Bronchus fibroblast of lung (primary cell): ENCODE measurements around the gene SLC35F6. TPM values are rescaled to one million over a fixed set of nuclear protein-coding genes. Genes with fewer than 3 reads are reported as not detected.

ENCODE experiments used
- total RNA-seq: library from RNA; depleted of rRNA; stranded (reverse); fragments of >200 nt; gene quantifications from 2 replicates; pipeline ENCODE4 v1.2.3, GENCODE V29; 2015

The SLC35F6 gene, protein sequence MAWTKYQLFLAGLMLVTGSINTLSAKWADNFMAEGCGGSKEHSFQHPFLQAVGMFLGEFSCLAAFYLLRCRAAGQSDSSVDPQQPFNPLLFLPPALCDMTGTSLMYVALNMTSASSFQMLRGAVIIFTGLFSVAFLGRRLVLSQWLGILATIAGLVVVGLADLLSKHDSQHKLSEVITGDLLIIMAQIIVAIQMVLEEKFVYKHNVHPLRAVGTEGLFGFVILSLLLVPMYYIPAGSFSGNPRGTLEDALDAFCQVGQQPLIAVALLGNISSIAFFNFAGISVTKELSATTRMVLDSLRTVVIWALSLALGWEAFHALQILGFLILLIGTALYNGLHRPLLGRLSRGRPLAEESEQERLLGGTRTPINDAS
- total RNA-seq: 43.4 and 45.6 TPM in 2 replicates

DNA sequence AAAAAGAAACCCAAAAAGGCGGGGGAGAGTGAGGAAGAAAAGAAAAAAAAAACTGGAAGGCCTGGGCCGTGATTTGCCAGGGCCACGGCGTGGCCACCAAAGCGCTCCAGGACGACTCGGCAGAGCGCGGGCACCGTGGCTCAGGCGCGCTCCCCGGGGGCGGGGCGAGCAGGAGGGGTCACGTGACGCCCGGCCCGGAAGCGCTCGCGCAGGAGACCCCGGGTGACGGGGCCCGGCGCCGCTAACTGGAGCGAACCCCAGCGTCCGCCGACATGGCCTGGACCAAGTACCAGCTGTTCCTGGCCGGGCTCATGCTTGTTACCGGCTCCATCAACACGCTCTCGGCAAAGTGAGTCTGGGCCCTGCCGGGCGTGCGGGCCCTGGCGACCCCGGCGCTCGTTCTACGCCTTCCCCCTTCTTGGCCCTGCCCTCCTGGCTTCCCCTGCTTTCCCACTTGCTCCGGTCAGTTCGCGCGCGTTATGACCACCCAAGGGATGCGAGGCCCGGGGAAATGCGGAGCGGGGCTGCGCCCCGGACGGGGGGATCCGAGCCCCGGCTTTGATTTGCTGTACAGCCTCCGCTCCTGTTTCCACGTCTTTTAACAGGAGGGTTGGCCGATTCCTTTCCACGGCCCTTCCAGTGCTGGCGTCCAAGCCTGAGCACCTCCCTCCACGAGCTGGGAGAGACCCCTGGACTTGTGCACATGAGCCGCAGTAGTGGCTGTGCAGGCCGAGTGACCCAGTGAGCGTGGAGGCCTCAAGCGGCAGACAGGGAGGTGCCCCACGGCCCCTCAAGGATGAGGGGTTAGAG, at the start of gene SLC35F6:
Gene SLC35F6 (plus strand): TSS at position 207 of the 810 bp plus-strand sequence. CDS start 66 bp downstream, at position 273.

DNA sequence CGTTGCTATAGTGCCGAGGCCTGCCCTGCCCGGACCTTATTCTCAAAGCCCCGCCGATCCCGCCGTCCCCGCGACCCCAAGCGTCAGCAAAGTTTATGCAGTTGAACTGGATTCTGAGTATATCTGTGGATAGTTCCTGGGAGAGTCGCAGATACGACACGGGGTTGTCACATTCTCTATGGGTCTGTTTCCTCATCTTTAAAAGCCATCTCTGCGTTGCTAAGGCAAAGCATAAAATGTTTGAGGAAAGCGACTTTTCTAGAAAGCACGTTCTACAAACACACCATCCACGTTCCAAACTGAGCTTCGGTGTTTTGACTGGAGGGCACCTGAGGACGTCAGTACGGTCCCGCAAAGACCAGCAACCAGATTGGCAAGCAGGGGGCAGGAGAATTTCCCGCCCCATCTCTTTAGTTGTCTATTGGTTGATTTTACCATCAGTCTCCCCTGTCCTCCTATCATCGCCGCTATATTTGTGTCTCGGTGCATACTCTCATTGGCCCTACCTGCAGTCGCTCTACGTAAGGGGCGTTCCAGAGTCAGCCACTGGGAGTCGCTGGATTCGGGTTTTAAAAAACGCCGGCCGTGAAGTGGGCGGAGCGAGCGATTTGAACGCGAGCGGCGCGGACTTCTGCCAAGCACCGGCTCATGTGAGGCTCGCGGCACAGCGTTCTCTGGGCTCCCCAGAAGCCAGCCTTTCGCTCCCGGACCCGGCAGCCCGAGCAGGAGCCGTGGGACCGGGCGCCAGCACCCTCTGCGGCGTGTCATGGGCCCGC, 21.5 kb downstream of the SLC35F6 start, which contains the start of gene CENPA:
Gene CENPA (plus strand): TSS at position 626 of the 776 bp plus-strand sequence. CDS start 141 bp downstream, at position 767.

Other genes starting within 250 kb of the SLC35F6 start
- gene CIB4, start 122.9 kb upstream of the SLC35F6 start, total RNA-seq: not detected in 2 replicates
- not detected in 2 replicates for gene KCNK3, start 71.6 kb upstream of the SLC35F6 start, total RNA-seq
- gene CENPA, start 21.8 kb downstream of the SLC35F6 start, total RNA-seq: 23.4 and 25.1 TPM in 2 replicates
- gene DPYSL5, start 83.8 kb downstream of the SLC35F6 start, total RNA-seq: not detected in 2 replicates
- gene MAPRE3, start 206.4 kb downstream of the SLC35F6 start, total RNA-seq: 1.3 and 1.8 TPM in 2 replicates